Measurements from ENCODE around the gene CTSA.

GRCh38 chr20:45918182-45918737, 27.1 kb downstream of the CTSA start:
- TF ChIP-seq POLR2A (IDR thresholded peaks at IDR 0.05) = peak in 1 of 4 donors; percentile 26
- TF ChIP-seq, protein P1, sequence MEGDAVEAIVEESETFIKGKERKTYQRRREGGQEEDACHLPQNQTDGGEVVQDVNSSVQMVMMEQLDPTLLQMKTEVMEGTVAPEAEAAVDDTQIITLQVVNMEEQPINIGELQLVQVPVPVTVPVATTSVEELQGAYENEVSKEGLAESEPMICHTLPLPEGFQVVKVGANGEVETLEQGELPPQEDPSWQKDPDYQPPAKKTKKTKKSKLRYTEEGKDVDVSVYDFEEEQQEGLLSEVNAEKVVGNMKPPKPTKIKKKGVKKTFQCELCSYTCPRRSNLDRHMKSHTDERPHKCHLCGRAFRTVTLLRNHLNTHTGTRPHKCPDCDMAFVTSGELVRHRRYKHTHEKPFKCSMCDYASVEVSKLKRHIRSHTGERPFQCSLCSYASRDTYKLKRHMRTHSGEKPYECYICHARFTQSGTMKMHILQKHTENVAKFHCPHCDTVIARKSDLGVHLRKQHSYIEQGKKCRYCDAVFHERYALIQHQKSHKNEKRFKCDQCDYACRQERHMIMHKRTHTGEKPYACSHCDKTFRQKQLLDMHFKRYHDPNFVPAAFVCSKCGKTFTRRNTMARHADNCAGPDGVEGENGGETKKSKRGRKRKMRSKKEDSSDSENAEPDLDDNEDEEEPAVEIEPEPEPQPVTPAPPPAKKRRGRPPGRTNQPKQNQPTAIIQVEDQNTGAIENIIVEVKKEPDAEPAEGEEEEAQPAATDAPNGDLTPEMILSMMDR (IDR thresholded peaks at IDR 0.05) = no peak

Data from upper lobe of left lung (tissue), 4 donors.